Adrenal gland (tissue), 5 donors: Measurements from ENCODE around the gene GASK1A.
A peak's percentile ranks its signal among the peaks of the same experiment; 100 is the strongest.

ENCODE experiments used
- POLR2A ChIP-seq, 2 donors: fragments of 450-650 bp; IDR thresholded peaks; one replicate each; pipeline ENCODE4 v1.6.1; 2017; ENCODE audit warnings: antibody characterized with exemption in 2 of 2, mild to moderate bottlenecking in 2 of 2, moderate library complexity in 1 of 2
- TF ChIP-seq, protein P1 (sequence below), 6 experiments: fragments of 450-650 bp in 4 of 6; fragments of 200-600 bp in 2 of 6; sonication (generic) in 1 of 6; IDR thresholded peaks; 1 replicate in 5 of 6; 2 replicates in 1 of 6; pipeline versions ENCODE4 v1.5.1 to v1.8.0; 2016 to 2021; ENCODE audit warnings: antibody characterized with exemption in 6 of 6, mild to moderate bottlenecking in 2 of 6, moderate library complexity in 1 of 6
- donor health status: DM: no; HTN: no; CAD: no.

DNA sequence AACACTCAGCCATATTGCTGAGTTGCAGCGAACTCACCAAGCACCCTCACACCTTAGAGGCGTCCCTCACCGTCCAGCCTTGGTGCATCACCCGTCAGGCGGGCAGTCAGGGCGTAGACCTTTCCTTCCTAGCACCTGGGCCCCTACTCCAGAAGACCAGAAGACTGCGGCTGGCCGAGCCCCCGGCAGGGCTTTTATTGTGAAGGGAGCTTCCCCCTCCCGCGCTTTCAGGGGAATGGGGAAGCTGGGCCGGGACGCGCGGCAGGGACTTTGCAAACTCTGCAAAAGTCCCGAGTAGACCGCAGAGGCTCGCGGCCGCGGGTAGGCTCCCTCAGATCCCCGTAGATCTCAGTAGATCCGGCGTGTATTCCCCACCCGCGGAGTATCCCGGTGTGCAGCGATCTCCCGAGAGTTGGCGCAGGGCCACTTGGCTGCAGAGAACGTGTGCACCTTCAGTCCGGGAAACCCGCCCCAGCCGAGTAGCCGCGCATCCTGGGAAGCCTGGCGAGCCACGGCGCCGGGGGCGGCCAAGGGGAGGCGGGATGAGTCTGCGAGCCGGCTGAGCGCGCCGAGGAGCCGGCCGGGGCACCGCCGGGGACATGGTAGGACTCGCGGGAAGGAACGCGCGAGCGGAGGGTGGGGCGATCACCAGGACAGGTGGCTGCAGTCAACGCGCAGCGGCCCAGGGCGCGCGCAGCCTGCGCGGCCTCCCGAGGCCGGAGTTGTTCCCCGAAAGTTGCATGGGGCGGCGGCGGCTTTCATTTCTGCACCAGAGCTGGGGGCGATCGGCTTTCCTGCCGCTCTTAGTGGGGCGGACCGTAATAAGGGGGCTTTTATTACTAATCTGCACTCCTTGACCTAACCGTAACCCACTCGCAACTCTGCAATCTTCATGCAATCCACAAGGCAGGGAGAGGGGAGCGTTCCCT, at the start of gene GASK1A:
- TF ChIP-seq POLR2A (IDR thresholded peaks at IDR 0.05) = peak in 1 of 2 donors; percentile 14
- TF ChIP-seq, protein P1, sequence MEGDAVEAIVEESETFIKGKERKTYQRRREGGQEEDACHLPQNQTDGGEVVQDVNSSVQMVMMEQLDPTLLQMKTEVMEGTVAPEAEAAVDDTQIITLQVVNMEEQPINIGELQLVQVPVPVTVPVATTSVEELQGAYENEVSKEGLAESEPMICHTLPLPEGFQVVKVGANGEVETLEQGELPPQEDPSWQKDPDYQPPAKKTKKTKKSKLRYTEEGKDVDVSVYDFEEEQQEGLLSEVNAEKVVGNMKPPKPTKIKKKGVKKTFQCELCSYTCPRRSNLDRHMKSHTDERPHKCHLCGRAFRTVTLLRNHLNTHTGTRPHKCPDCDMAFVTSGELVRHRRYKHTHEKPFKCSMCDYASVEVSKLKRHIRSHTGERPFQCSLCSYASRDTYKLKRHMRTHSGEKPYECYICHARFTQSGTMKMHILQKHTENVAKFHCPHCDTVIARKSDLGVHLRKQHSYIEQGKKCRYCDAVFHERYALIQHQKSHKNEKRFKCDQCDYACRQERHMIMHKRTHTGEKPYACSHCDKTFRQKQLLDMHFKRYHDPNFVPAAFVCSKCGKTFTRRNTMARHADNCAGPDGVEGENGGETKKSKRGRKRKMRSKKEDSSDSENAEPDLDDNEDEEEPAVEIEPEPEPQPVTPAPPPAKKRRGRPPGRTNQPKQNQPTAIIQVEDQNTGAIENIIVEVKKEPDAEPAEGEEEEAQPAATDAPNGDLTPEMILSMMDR (IDR thresholded peaks at IDR 0.05) = no peak
